ENCODE data around the gene PLCB4. TPM values are rescaled to one million over a fixed set of nuclear protein-coding genes. Genes with fewer than 3 reads are reported as not detected.

Gene PLCB4
- total RNA-seq, 4 donors from 2014 or later: 17.4 to 264 (median 28.1) TPM

- no peak overlapping the region for H3K4me3 ChIP-seq
- no peaks in the 10 kb centered on the region for H3K9me3 ChIP-seq
- no peak overlapping the region for H3K27ac ChIP-seq
- TF ChIP-seq POLR2A (IDR thresholded peaks at IDR 0.05) (no peak), CTCF (IDR thresholded peaks at IDR 0.05) (no peak)
- no peaks in the 10 kb centered on the region for H3K4me1 ChIP-seq
- no peaks in the 10 kb centered on the region for H3K27me3 ChIP-seq
- intact Hi-C loops (cut with DNase I; ENCODE audit: low total_unique reads): no loop called here
- DNase-seq: no peak
- no peaks in the 10 kb centered on the region for H3K36me3 ChIP-seq
Observed at GRCh38 chr20:9141070-9141469, 72.2 kb downstream of the PLCB4 start.

- no peaks in the 10 kb centered on the region for H3K9me3 ChIP-seq
- H3K36me3 ChIP-seq: no peaks in the 10 kb centered on the region
- no peak for TF ChIP-seq POLR2A (IDR thresholded peaks at IDR 0.05)
- no peak for TF ChIP-seq CTCF (IDR thresholded peaks at IDR 0.05)
- no peaks in the 10 kb centered on the region for H3K4me1 ChIP-seq
- DNase-seq: no peak
- intact Hi-C loops (cut with DNase I; ENCODE audit: low total_unique reads): no loop called here
- H3K4me3 ChIP-seq: no peak overlapping the region
- no peaks in the 10 kb centered on the region for H3K27me3 ChIP-seq
- H3K27ac ChIP-seq: no peak overlapping the region
Observed at GRCh38 chr20:9141921-9142320, 73.0 kb downstream of the PLCB4 start.

DNA sequence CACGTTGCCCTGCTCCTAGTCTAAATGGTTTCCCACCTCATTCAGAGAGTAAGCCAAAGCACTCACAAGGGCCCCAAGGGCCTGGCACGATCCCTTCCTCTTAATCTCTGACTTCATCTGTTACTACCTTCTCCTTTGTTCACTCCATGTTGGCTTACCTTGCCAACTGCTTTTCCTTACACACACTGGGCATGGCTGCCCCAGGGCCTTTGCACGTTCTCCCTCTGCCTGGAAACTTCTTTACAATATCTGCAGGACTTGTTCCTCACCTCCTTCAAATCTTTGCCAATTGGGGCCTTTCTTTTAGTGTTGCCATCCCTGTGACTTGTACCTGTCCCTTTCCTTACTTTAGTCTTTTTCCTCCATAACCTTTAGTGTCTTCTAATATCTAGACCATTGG is 73.9 kb downstream of the PLCB4 start:
- Histone ChIP-seq H3K27ac (peak overlapping the region in 1 of 2 donors; percentile 28), H3K4me3 (no peak overlapping the region), H3K36me3 (no peaks in the 10 kb centered on the region), H3K9me3 (no peaks in the 10 kb centered on the region), H3K4me1 (no peaks in the 10 kb centered on the region), H3K27me3 (no peaks in the 10 kb centered on the region)
- DNase-seq: no peak
- intact Hi-C loops (cut with DNase I; ENCODE audit: low total_unique reads): no loop called here
- no peak for TF ChIP-seq POLR2A (IDR thresholded peaks at IDR 0.05)
- no peak for TF ChIP-seq CTCF (IDR thresholded peaks at IDR 0.05)

- intact Hi-C loops (cut with DNase I; ENCODE audit: low total_unique reads): no loop called here
- TF ChIP-seq POLR2A (IDR thresholded peaks at IDR 0.05) (no peak), CTCF (IDR thresholded peaks at IDR 0.05) (no peak)
- no peaks in the 10 kb centered on the region for H3K9me3 ChIP-seq
Observed at GRCh38 chr20:9143926-9144325, 75.0 kb downstream of the PLCB4 start.

DNA sequence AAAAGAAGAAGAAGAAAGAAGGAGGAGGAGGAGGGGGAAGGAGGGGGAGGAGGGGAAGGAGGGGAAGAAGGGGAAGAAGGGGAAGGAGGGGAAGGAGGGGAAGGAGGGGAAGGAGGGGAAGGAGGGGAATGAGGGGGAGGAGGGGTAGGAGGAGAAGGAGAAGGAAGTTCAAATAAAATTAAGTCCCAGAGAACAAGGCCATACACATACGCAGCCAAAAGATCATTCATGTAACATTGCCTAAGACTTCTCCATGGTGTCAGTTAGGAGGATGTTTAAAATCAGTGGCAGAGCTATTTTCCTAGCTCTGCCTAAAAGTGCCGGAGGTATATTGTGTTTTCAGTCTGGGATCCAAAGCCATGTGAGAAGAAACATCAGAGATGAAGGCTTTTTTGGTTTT is 75.8 kb downstream of the PLCB4 start:
- Histone ChIP-seq H3K4me1 (no peaks in the 10 kb centered on the region), H3K9me3 (no peaks in the 10 kb centered on the region), H3K27ac (no peak overlapping the region), H3K27me3 (no peaks in the 10 kb centered on the region), H3K4me3 (no peak overlapping the region), H3K36me3 (no peaks in the 10 kb centered on the region)
- no peak for TF ChIP-seq CTCF (IDR thresholded peaks at IDR 0.05)
- DNase-seq: no peak
- intact Hi-C loops (cut with DNase I; ENCODE audit: low total_unique reads): no loop called here

More at GRCh38 chr20:9143926-9144325, 75.0 kb downstream of the PLCB4 start:
- no peak overlapping the region for H3K4me3 ChIP-seq
- no peak for DNase-seq
- no peaks in the 10 kb centered on the region for H3K36me3 ChIP-seq
- H3K4me1 ChIP-seq: no peaks in the 10 kb centered on the region
- no peaks in the 10 kb centered on the region for H3K27me3 ChIP-seq
- H3K27ac ChIP-seq: peak overlapping the region; percentile 28 to 34
